PC-3 (cell line): ENCODE data around the gene ACVR1.

Experiments
- EZH2 ChIP-seq: fragments of 300-600 bp; sonication (generic); IDR thresholded peaks from one replicate; pipeline ENCODE4 v1.6.1; 2017; ENCODE audit warnings: antibody characterized with exemption, mild to moderate bottlenecking, low read length; ENCODE audit not compliant: unreplicated experiment
- EZH2phosphoT487 ChIP-seq: fragments of 300-600 bp; sonication (generic); IDR thresholded peaks from 2 replicates; pipeline ENCODE4 v1.6.1; 2018; ENCODE audit warnings: mild to moderate bottlenecking, antibody characterized with exemption, low read length, borderline replicate concordance
- TF ChIP-seq, protein P1 (sequence below): fragments of 300-600 bp; sonication (generic); conservative IDR thresholded peaks from 2 replicates; pipeline ENCODE4 v1.5.1; 2017; ENCODE audit warnings: antibody characterized with exemption, low read depth, mild to moderate bottlenecking, low read length

GRCh38 chr2:157856187-157856515 lies 20.0 kb downstream of the ACVR1 start:
- TF ChIP-seq, protein P1, sequence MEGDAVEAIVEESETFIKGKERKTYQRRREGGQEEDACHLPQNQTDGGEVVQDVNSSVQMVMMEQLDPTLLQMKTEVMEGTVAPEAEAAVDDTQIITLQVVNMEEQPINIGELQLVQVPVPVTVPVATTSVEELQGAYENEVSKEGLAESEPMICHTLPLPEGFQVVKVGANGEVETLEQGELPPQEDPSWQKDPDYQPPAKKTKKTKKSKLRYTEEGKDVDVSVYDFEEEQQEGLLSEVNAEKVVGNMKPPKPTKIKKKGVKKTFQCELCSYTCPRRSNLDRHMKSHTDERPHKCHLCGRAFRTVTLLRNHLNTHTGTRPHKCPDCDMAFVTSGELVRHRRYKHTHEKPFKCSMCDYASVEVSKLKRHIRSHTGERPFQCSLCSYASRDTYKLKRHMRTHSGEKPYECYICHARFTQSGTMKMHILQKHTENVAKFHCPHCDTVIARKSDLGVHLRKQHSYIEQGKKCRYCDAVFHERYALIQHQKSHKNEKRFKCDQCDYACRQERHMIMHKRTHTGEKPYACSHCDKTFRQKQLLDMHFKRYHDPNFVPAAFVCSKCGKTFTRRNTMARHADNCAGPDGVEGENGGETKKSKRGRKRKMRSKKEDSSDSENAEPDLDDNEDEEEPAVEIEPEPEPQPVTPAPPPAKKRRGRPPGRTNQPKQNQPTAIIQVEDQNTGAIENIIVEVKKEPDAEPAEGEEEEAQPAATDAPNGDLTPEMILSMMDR, result no peak
- no peak for TF ChIP-seq EZH2
- no peak for TF ChIP-seq EZH2phosphoT487
